ENCODE measurements around the gene AK5. TPM values are rescaled to one million over a fixed set of nuclear protein-coding genes. Genes with fewer than 3 reads are reported as not detected.

AK5 gene
- total and polyA plus RNA-seq, 2 of the 13 experiments (the other 11 are each of a cell fraction or from before 2014, with no cell fraction given), result not detected

DNA sequence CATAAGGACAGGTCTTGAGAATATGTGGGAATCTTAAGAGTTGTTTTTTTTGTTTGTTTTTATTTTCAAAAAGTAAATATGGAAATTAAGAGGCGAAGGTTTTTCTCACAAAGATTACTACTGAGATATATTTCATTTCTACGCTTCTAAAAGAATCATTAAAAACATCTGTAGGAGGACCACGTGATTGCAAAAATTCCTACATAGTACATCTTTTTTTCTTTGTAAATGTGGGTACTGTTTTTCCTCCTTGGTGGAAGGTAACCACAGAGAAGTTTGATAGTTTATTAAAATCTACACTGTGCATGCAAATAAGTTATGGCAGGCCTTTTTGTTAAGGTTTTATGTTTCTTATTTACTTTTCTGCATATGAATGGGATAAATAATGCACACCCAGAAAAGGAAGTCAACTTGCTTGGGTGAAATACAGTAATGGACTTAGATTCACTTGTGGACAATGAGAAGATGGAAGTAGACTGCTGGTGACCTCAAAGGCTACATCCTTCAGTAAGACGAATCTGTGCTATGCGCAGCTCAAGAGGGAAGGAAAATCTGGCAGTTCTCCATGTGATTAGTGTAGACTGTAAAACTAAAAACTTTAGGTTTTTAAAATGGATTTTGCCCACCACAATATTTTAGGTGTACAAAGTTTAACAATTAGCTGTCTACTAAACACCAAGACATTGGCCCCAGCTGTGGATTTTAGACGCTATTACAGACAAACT, 2.0 kb downstream of the AK5 start:
- Histone ChIP-seq H3K9ac (ENCODE audit: insufficient read depth, low read depth, low read length) (no peak overlapping the region), H3K4me1 (ENCODE audit: insufficient read depth, low read length) (peaks cover 8% of the 10 kb centered on the region), H3K9me3 (ENCODE audit: low read length) (no peaks in the 10 kb centered on the region), H3K27me3 (ENCODE audit: control insufficient read depth in 1 of 2, insufficient read depth in 2 of 2, low read length in 2 of 2) (peaks cover 7 to 39% of the 10 kb centered on the region in 2 experiments; a peak in 4 of 5 replicates), H3K36me3 (replicated peaks in 1 of 2; ENCODE audit: control insufficient read depth in 1 of 2, insufficient read depth in 2 of 2, low read length in 2 of 2) (no peaks in the 10 kb centered on the region), H3K4me3 (replicated peaks in 1 of 3; ENCODE audit: insufficient read depth in 1 of 3, low read depth in 2 of 3, low read length in 3 of 3) (no peak overlapping the region), H2AFZ (ENCODE audit: low read length) (no peak overlapping the region), H3K79me2 (ENCODE audit: insufficient read depth, low read length) (no peaks in the 10 kb centered on the region), H3K27ac (ENCODE audit: extremely low read length, insufficient read depth, low read length) (no peak overlapping the region), H4K20me1 (ENCODE audit: insufficient read depth, low read length) (no peaks in the 10 kb centered on the region), H3K4me2 (ENCODE audit: low read depth, low read length) (no peak overlapping the region)
- DNase-seq (ENCODE audit: low spot score) (no peak), FAIRE-seq (no peak), ATAC-seq (no peak)
- in situ Hi-C loops (cut with HindIII; ENCODE audit: extremely low pct_ligation_motif_present, low pct_unique_long_range_greater_than_20kb) (no loop called here), intact Hi-C loops (cut with micrococcal nuclease; ENCODE audit: unreplicated experiment) (no loop called here)
- WGBS (ENCODE audit: low lambda C conversion rate), result 23% methylated on average over 6 of the region's 6 CpGs
- ChIA-PET POLR2A (no interaction called here), CTCF (ENCODE audit: low intra/inter-chr PET ratio, low total read pairs) (no interaction called here)
- no TSS peak for BruUV-seq (replicated peaks)
- TF ChIP-seq SRY (CRISPR knock-in tag; IDR thresholded peaks at IDR 0.05) (no peak), ASH2L (IDR thresholded peaks at IDR 0.05; ENCODE audit: insufficient read length, low read depth, low read length) (no peak), ZBTB42 (CRISPR knock-in tag; IDR thresholded peaks at IDR 0.05) (no peak), KDM5A (IDR thresholded peaks at IDR 0.05; ENCODE audit: borderline replicate concordance, low read length) (no peak), JARID2 (CRISPR knock-in tag; IDR thresholded peaks at IDR 0.05; ENCODE audit: insufficient replicate concordance) (no peak), ZNF3 (CRISPR knock-in tag; IDR thresholded peaks at IDR 0.05) (no peak), ZNF563 (CRISPR knock-in tag; IDR thresholded peaks at IDR 0.05) (no peak)
- TF ChIP-seq, protein P1, sequence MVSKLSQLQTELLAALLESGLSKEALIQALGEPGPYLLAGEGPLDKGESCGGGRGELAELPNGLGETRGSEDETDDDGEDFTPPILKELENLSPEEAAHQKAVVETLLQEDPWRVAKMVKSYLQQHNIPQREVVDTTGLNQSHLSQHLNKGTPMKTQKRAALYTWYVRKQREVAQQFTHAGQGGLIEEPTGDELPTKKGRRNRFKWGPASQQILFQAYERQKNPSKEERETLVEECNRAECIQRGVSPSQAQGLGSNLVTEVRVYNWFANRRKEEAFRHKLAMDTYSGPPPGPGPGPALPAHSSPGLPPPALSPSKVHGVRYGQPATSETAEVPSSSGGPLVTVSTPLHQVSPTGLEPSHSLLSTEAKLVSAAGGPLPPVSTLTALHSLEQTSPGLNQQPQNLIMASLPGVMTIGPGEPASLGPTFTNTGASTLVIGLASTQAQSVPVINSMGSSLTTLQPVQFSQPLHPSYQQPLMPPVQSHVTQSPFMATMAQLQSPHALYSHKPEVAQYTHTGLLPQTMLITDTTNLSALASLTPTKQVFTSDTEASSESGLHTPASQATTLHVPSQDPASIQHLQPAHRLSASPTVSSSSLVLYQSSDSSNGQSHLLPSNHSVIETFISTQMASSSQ (IDR thresholded peaks at IDR 0.05; ENCODE audit: low read depth), result no peak
- TF ChIP-seq, protein P1 (CRISPR knock-in tag; IDR thresholded peaks at IDR 0.05; ENCODE audit: borderline replicate concordance), result no peak
- TF ChIP-seq, protein P2, sequence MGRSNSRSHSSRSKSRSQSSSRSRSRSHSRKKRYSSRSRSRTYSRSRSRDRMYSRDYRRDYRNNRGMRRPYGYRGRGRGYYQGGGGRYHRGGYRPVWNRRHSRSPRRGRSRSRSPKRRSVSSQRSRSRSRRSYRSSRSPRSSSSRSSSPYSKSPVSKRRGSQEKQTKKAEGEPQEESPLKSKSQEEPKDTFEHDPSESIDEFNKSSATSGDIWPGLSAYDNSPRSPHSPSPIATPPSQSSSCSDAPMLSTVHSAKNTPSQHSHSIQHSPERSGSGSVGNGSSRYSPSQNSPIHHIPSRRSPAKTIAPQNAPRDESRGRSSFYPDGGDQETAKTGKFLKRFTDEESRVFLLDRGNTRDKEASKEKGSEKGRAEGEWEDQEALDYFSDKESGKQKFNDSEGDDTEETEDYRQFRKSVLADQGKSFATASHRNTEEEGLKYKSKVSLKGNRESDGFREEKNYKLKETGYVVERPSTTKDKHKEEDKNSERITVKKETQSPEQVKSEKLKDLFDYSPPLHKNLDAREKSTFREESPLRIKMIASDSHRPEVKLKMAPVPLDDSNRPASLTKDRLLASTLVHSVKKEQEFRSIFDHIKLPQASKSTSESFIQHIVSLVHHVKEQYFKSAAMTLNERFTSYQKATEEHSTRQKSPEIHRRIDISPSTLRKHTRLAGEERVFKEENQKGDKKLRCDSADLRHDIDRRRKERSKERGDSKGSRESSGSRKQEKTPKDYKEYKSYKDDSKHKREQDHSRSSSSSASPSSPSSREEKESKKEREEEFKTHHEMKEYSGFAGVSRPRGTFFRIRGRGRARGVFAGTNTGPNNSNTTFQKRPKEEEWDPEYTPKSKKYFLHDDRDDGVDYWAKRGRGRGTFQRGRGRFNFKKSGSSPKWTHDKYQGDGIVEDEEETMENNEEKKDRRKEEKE (IDR thresholded peaks at IDR 0.05), result no peak
- TF ChIP-seq, protein P3, sequence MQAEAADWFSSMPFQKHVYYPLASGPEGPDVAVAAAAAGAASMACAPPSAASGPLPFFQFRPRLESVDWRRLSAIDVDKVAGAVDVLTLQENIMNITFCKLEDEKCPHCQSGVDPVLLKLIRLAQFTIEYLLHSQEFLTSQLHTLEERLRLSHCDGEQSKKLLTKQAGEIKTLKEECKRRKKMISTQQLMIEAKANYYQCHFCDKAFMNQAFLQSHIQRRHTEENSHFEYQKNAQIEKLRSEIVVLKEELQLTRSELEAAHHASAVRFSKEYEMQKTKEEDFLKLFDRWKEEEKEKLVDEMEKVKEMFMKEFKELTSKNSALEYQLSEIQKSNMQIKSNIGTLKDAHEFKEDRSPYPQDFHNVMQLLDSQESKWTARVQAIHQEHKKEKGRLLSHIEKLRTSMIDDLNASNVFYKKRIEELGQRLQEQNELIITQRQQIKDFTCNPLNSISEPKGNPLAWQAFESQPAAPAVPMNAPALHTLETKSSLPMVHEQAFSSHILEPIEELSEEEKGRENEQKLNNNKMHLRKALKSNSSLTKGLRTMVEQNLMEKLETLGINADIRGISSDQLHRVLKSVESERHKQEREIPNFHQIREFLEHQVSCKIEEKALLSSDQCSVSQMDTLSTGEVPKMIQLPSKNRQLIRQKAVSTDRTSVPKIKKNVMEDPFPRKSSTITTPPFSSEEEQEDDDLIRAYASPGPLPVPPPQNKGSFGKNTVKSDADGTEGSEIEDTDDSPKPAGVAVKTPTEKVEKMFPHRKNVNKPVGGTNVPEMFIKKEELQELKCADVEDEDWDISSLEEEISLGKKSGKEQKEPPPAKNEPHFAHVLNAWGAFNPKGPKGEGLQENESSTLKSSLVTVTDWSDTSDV (CRISPR knock-in tag; IDR thresholded peaks at IDR 0.05), result no peak
- TF ChIP-seq, protein P4, sequence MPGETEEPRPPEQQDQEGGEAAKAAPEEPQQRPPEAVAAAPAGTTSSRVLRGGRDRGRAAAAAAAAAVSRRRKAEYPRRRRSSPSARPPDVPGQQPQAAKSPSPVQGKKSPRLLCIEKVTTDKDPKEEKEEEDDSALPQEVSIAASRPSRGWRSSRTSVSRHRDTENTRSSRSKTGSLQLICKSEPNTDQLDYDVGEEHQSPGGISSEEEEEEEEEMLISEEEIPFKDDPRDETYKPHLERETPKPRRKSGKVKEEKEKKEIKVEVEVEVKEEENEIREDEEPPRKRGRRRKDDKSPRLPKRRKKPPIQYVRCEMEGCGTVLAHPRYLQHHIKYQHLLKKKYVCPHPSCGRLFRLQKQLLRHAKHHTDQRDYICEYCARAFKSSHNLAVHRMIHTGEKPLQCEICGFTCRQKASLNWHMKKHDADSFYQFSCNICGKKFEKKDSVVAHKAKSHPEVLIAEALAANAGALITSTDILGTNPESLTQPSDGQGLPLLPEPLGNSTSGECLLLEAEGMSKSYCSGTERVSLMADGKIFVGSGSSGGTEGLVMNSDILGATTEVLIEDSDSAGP (CRISPR knock-in tag; IDR thresholded peaks at IDR 0.05; ENCODE audit: borderline replicate concordance), result no peak
